Endothelial cell of umbilical vein (primary cell): ENCODE data around the gene ENDOD1. TPM values are rescaled to one million over a fixed set of nuclear protein-coding genes. Genes with fewer than 3 reads are reported as not detected.

Experiments used
- BruUV-seq: library from RNA; stranded (reverse); fragments of 400-500 nt; replicated peaks from 2 replicates; lab custom pipeline; 2021; lab: Mats Ljungman, UMichigan
- CTCF ChIA-PET: fragments of 300-600, 350-600 bp; sonication (Branson Sonifier 250); formaldehyde crosslinking; loops from one replicate; lab custom pipeline; 2021; ENCODE audit warnings: antibody characterized with exemption, inconsistent platforms; lab: Charles Lee
- POLR2A ChIA-PET: fragments of 300-600, 350-600 bp; sonication (Branson Sonifier 250); formaldehyde crosslinking; loops from one replicate; lab custom pipeline; 2021; ENCODE audit warnings: antibody characterized with exemption, inconsistent platforms; lab: Charles Lee
- DNase-seq: peaks from one replicate; pipeline ENCODE4 v3.0.0-alpha.2; 2011; ENCODE audit warnings: low read depth, low spot score
- FAIRE-seq: peaks from 2 replicates; lab custom pipeline; 2011; peaks lifted over from hg19 to GRCh38; lab: Jason Lieb, UNC
- H2AFZ ChIP-seq: 2 replicates; pipeline ENCODE4 v1.6.0; 2012; ENCODE audit warnings: low read depth, low read length, control low read depth, inconsistent platforms
- H3K27ac ChIP-seq: 2 replicates; pipeline ENCODE4 v1.5.1; 2011; ENCODE audit warnings: low read depth, mild to moderate bottlenecking, control low read depth, low read length, moderate library complexity; ENCODE audit not compliant: insufficient read depth
- H3K27me3 ChIP-seq, 2 experiments: 2 replicates each; pipeline versions ENCODE4 v1.6.0 to v1.6.1; 2011; ENCODE audit warnings: low read length in 2 of 2, mixed read lengths in 1 of 2; ENCODE audit not compliant: control insufficient read depth in 2 of 2, insufficient read depth in 2 of 2
- H3K36me3 ChIP-seq, 2 experiments: 2 replicates in 1 of 2; 3 replicates in 1 of 2; pipeline ENCODE4 v1.5.1; 2011; ENCODE audit warnings: low read length in 2 of 2, mild to moderate bottlenecking in 1 of 2, moderate library complexity in 1 of 2; ENCODE audit not compliant: control insufficient read depth in 2 of 2, insufficient read depth in 2 of 2; ENCODE audit errors: extremely low read depth in 1 of 2
- H3K4me1 ChIP-seq: 3 replicates; pipeline ENCODE4 v1.5.1; 2011; ENCODE audit warnings: mild to moderate bottlenecking, low read length; ENCODE audit not compliant: control insufficient read depth, insufficient read depth; ENCODE audit errors: extremely low read depth
- H3K4me2 ChIP-seq: 2 replicates; pipeline ENCODE4 v1.6.1; 2011; ENCODE audit warnings: low read length, control low read depth, mixed read lengths; ENCODE audit not compliant: insufficient read depth
- H3K4me3 ChIP-seq, 3 experiments: fragments of 200-600 bp in 1 of 3; sonication (generic), shearing (Covaris generic) in 1 of 3; replicated peaks in 1 of 3; 2 replicates each; pipeline ENCODE4 v1.5.1; 2011 to 2016; ENCODE audit warnings: control low read depth in 3 of 3, low read length in 3 of 3, mild to moderate bottlenecking in 2 of 3, inconsistent platforms in 1 of 3, low read depth in 1 of 3, moderate library complexity in 1 of 3; ENCODE audit not compliant: insufficient read depth in 1 of 3
- H3K79me2 ChIP-seq: 2 replicates; pipeline ENCODE4 v1.6.0; 2012; ENCODE audit warnings: low read length, inconsistent platforms; ENCODE audit not compliant: control insufficient read depth, insufficient read depth
- H3K9ac ChIP-seq: replicated peaks from 2 replicates; pipeline ENCODE3; 2011; ENCODE audit warnings: low read length, control low read depth; ENCODE audit not compliant: insufficient read depth; ENCODE audit errors: extremely low read depth
- H3K9me1 ChIP-seq: replicated peaks from 3 replicates; pipeline ENCODE4 v1.6.0; 2011; ENCODE audit warnings: mild to moderate bottlenecking, low read length; ENCODE audit not compliant: control insufficient read depth, insufficient read depth; ENCODE audit errors: extremely low read depth
- H3K9me3 ChIP-seq: replicated peaks from 2 replicates; pipeline ENCODE4 v1.5.1; 2012; ENCODE audit warnings: low read length, inconsistent platforms; ENCODE audit not compliant: control insufficient read depth, insufficient read depth
- H4K20me1 ChIP-seq: replicated peaks from 2 replicates; pipeline ENCODE3; 2011; ENCODE audit warnings: mild to moderate bottlenecking, low read length; ENCODE audit not compliant: control insufficient read depth, insufficient read depth; ENCODE audit errors: extremely low read depth
- CTCF ChIP-seq, 2 donors: IDR thresholded peaks; 1 replicate in 1 of 2; 2 replicates in 1 of 2; pipeline ENCODE4 v1.5.1; 2011; ENCODE audit warnings: low read length in 2 of 2, mild to moderate bottlenecking in 2 of 2, moderate library complexity in 2 of 2, control low read depth in 1 of 2, inconsistent platforms in 1 of 2, low read depth in 1 of 2; ENCODE audit not compliant: insufficient read depth in 1 of 2; ENCODE audit errors: extremely low read depth in 1 of 2
- EZH2 ChIP-seq: IDR thresholded peaks from 2 replicates; pipeline ENCODE4 v1.6.1; 2012; ENCODE audit warnings: borderline replicate concordance, low read depth, mild to moderate bottlenecking, moderate library complexity, low read length, inconsistent platforms; ENCODE audit not compliant: severe bottlenecking
- FOS ChIP-seq: IDR thresholded peaks from 2 replicates; pipeline ENCODE4 v1.6.1; 2011; ENCODE audit warnings: mild to moderate bottlenecking, low read length, moderate library complexity, borderline replicate concordance; ENCODE audit not compliant: insufficient read depth
- GATA2 ChIP-seq: IDR thresholded peaks from 2 replicates; pipeline ENCODE4 v1.7.0; 2011; ENCODE audit warnings: low read depth, mild to moderate bottlenecking, moderate library complexity, mixed read lengths, low read length; ENCODE audit not compliant: insufficient read length, insufficient read depth
- JUN ChIP-seq: IDR thresholded peaks from 2 replicates; pipeline ENCODE4 v1.6.1; 2011; ENCODE audit warnings: borderline replicate concordance, low read depth; ENCODE audit not compliant: insufficient read length, insufficient read depth
- MAX ChIP-seq: IDR thresholded peaks from 2 replicates; pipeline ENCODE4 v1.6.1; 2011; ENCODE audit not compliant: insufficient read depth, insufficient read length
- MYC ChIP-seq: IDR thresholded peaks from one replicate; pipeline ENCODE4 v1.6.1; 2011; ENCODE audit warnings: mild to moderate bottlenecking, low read depth, low read length
- POLR2A ChIP-seq: IDR thresholded peaks from 2 replicates; pipeline ENCODE4 v1.6.1; 2012; ENCODE audit warnings: low read depth, mild to moderate bottlenecking, control low read depth, low read length
- POLR2AphosphoS5 ChIP-seq: IDR thresholded peaks from 2 replicates; pipeline ENCODE4 v1.6.1; 2012; ENCODE audit warnings: low read depth, mild to moderate bottlenecking, control low read depth, low read length, moderate library complexity; ENCODE audit not compliant: insufficient read depth
- dilution Hi-C: fragments of 300-500 bp; cut with MboI; formaldehyde crosslinking; loops from one replicate; pipeline ENCODE4 v1.15.0; 2019; ENCODE audit warnings: low sequenced_read_pairs; ENCODE audit not compliant: extremely low pct_ligation_motif_present
- intact Hi-C: fragments of 100-400 bp; cut with micrococcal nuclease; formaldehyde crosslinking; loops from one replicate; pipeline ENCODE4 v1.10.0; 2022
- polyA plus RNA-seq, 4 experiments: library from polyadenylated mRNA; depleted of rRNA in 3 of 4; stranded (reverse) in 3 of 4; unstranded in 1 of 4; fragments of >200 nt; gene quantifications; 2 replicates each; pipeline versions ENCODE4 v1.2.1 to v1.2.3, GENCODE V29; 2011 to 2012; ENCODE audit warnings: missing spikeins in 1 of 4
- total RNA-seq: library from RNA; stranded (reverse); gene quantifications from 2 replicates; pipeline ENCODE4 v1.2.3, GENCODE V29; 2021

The ENDOD1 gene
- total and polyA plus RNA-seq, 2 donors (not counting 3 experiments of a cell fraction or from before 2014, with no cell fraction given): 10.5 to 20.5 TPM

GRCh38 chr11:95148406-95148805 is 58.8 kb downstream of the ENDOD1 start:
- intact Hi-C loops: no loop called here

More at GRCh38 chr11:95148406-95148805, 58.8 kb downstream of the ENDOD1 start:
- peaks cover 52% of the 10 kb centered on the region for H3K4me1 ChIP-seq
- H2AFZ ChIP-seq: no peak overlapping the region
- TF ChIP-seq CTCF (IDR thresholded peaks at IDR 0.05; ENCODE audit: extremely low read depth in 1 of 2, insufficient read depth in 1 of 2, low read depth in 1 of 2, low read length in 2 of 2): no peak
- TF ChIP-seq GATA2: no peak
- TF ChIP-seq POLR2A: no peak
- no peak for TF ChIP-seq EZH2
- no peak for TF ChIP-seq POLR2AphosphoS5
- TF ChIP-seq FOS: no peak
- TF ChIP-seq JUN: no peak
- TF ChIP-seq MYC: no peak
- TF ChIP-seq MAX: no peak
- H3K27me3 ChIP-seq: no peaks in the 10 kb centered on the region
- H3K9me3 ChIP-seq: no peaks in the 10 kb centered on the region
- dilution Hi-C loops: no loop called here
- H3K79me2 ChIP-seq: no peaks in the 10 kb centered on the region
- H3K4me3 ChIP-seq: no peak overlapping the region
- H3K36me3 ChIP-seq: no peaks in the 10 kb centered on the region
- ChIA-PET CTCF (interaction anchor here (1.4 to 2.9 kb wide), 4 partner anchors 11 to 642 kb away, joined by 3 to 33 read pairs (median 7); partner anchors contain the start of gene SRSF8), POLR2A (interaction anchor here (0.5 kb wide), 1 partner anchor 40 kb away, joined by 3 read pairs; no protein-coding TSS in a partner anchor)
- no TSS peak for BruUV-seq
- FAIRE-seq (no peak), DNase-seq (no peak)
- H3K4me2 ChIP-seq: no peak overlapping the region
- H3K9ac ChIP-seq: no peak overlapping the region
- H3K9me1 ChIP-seq: no peaks in the 10 kb centered on the region
- no peak overlapping the region for H3K27ac ChIP-seq
- no peaks in the 10 kb centered on the region for H4K20me1 ChIP-seq
